T-helper 1 cell treated with Interleukin-12 subunit alpha and Interleukin-12 subunit beta and Interleukin-4 antibody, amounts not matched to agents 30 ng/mL and 1 ng/mL, for 36 hours (primary cell): Measurements from ENCODE around the gene ALG2. TPM values are rescaled to one million over a fixed set of nuclear protein-coding genes. Genes with fewer than 3 reads are reported as not detected.

ENCODE experiments used
- intact Hi-C: fragments of 100-400 bp; cut with micrococcal nuclease; formaldehyde crosslinking; loops from one replicate; pipeline ENCODE4 v1.15.1; 2024
- total RNA-seq: library from RNA; stranded (reverse); gene quantifications from 2 replicates; pipeline ENCODE4 v1.2.3, GENCODE V29; 2022

Gene ALG2
- total RNA-seq, 1 donor from 2014 or later, result 37.4 TPM

DNA sequence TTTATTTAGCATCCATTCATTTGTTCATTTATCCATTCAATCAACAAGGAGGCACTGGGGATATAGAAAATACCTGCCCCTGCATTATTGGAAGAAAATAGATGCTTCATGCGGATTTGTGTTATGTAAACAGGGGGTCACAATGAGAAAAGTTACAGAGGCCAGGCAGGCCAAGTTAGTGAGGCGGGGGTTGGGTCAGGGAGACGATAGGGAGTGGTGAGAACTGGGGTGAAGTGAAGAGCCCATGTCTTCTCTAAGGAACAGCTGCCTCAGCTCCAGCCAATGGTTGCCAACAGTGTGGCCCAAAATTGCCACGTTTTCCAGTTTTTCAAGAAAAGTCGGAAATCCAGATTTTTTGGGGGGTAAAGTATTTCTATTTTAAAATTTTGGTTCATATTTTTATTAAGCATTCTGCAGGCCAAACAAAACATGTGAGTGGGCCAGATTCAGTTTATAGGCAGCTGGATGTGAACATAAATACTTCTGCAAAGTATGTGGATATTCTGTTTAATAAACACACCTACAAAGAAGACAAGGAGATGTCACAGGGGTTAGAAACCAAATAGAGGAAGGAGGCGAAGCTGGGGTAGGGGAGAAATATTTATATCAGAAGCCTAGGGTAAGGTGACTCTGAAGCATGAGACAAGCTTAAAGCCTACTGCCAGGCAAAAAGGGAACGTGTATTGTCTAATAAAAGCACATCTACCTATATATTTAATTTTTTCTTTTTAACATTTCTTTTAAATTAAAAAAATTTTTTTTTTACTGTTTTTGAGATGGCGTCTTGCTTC lies 44.0 kb downstream of the ALG2 start:
- intact Hi-C loops, result no loop called here

DNA sequence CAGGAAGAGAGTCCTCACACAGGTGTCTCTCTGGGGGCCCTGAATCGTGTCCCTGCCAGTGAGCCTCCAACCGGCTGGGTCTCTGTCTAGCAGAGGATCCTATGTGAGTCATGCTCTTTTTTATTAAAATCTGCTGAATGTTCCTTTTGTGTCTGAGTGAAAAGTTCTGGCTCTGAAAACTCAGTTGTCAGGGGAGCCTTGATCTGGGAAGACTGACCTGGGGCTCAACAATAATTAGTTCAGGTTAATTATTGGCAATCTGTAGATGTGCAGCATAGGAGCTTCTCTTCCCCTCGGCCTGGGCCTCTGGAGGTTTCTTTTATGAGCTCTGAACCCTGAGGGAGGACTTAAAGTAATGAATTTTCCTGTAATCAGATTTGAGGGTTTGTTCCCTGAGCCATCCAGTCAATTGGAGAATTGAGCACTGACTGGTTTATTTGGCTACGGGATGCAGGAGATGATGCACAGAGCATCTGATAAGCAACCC lies 45.2 kb downstream of the ALG2 start:
- intact Hi-C loops, result no loop called here

DNA sequence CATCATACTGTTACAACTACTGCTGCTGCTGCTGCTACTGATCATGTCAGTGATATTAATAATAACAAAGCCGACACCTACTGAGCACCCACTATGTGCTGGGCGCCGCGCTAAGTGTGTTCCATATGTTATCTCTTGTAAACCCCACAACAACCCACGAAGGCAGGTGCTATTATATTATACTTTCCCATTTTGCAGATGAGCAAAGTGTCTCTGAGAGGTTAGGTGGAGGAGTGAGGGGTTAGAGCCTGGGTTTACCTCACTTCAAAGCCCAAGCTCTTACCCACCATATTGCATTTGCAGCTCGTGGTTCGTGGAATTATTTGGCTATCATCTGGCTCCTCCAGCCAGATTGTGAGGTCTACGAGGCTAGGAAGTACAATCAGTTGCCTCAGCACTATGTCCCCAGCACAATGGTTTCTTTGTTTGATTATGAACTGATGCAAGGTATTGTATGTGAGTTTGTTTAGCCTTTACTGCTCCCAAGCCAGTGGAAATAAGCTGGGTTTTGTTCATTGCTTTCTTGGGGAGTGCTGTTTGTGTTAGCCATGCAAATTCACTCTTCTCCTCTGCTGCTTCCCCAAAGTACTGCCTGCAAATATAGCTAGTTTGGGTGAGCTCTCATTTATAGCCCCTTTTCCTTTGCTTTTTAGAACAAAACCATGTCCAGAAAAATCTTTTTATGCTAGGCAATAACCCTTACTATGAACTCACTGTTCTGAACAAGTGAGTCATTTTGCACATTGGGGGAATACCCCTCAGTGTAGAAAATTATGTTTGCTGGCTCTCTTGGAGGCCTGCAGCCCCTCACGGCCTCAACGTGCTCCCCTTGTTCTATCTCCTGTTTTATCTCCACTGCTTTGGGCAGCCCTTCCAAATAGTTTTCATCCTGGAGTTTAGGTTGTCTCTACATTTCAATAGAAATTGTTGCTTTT lies 47.9 kb downstream of the ALG2 start:
- intact Hi-C loops, result no loop called here

DNA sequence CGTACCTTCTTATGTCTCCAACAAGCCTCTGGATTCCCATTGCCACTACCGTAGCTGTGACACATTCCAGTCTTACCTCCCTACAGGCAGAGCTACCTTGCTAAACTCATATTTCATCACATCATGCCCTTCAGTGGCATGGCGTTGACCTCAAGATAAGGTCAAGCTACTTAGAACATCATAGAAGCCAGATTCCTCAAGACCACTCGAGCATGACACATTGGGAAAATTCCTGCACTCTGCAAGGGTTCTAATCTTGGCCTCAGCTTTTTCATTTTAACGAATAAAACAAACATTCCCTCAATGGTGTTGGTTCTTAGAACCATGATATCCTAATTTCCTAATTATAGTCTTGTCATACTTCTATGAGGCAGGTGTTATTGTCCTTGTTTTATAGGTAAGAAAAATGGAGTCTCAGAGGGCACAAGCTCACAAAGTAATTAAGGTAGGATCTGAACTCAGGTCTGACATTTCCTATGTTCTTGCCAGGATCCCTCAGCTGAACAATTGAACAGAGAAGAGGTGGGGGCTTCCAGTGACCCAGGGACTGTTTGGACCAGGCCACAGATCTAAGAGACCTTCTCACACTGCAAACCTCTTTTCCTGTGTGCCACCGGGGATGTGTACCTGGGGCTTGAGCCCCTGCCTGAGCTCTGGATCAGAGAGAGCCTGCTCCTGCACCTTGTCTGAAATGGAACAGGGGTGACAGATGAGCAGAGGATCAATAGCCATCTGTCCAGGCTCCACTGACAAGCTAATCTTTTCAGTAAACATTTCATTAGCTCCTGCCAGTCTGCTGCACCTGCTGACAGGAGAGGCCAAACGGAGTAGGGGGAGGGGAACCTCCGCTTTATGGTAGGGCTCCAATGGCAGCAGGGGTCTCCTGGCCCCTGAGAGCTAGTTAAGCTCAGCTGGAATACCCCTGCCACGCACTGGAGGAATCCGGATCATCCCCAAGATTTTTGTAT lies 49.3 kb downstream of the ALG2 start:
- intact Hi-C loops, result no loop called here

DNA sequence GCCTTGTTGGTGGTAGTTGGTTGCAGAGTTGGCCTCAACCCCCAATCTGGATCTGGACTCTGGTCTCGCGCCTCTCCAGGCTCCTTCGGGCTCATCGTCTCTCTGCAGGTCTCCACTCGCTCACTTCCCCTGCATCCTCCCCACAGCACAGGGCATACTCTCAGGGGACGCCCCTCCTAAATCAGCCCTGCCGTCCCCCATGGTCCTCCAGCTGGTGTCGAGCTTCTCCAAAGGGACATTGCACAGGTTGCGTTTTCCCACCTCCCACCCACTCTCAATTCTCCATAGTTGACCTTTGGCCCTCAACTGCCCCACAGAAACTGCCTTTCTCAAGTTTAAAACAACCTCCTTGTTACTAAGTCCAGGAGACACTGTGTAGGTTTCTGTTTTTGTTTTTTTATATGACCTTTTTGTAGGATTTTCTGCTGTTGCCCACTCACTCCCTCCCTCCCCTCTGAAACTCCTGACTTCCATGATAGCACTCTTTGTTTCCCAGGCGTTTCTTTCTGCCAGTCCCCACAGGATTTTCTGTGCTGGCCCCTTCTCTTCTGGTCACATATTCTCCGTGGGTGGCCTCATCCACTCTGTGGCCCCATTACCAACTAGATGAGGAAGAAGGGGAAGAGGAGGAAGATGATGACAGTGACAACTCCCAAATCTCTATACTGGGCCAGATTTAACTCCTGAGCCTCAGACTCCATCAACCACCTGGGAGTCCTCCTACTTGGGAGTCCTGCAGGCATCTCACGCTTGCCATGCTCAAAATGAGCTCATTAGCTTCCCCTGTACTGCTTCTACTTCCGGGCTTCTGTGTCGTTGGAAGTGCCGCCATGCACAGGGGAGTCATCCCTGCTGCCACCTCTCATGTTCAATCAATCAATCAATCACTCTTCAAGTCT lies 50.3 kb downstream of the ALG2 start:
- intact Hi-C loops, result no loop called here

DNA sequence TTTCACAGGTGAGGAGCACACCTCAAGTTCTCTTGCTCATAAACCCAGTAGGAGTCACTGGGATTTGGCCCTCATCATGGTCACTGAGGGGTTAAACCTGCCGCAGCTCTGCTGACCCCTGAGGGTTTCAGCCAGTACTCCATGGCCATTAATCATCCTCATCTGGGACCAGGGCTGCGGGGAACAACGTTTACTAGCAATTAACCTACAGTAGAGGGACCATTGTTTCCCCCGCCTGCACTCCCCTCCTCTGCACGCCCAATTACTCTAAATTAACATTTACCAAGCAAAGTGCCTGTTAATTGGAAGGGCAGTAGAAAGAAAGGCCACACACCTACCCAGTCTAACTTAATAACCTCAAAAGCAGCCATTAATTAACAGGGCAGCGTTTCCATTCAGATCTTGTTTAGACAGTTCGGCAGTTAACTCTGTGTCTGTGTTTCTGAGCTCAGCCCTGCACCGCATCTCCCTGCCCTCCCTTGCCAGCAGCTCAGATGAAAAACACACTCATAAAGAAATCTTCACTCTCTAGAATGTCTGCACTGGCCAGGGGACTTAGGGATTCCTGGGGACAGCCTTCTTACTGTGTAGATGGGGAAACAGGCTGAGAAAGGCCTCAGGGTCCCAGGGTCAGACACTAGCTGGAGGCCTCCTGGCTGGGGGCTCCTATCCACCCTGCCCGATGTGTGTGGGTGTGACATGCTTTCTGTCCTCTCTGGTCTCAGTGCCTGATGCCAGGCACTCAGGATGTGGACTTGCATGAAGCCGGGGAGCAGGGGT lies 51.6 kb downstream of the ALG2 start:
- intact Hi-C loops, result no loop called here

DNA sequence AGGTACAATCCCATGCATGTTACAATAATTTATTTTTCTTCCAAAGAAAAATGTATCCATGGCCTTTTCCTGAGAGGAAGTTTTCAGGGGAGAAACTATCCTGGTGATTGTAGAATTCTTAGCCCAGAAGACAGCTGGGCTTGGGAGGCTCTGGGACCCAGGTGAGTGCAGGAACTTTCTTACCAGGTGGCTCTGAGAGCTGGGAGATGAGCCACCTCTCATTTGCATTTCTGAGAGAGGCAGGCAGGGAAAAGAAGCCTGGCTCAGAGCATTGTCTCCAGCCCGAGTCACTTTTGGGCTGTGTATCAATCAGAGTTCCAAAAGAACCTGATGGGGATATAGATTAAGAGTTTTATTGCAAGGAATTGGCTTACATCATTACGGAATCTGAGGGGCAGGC lies 52.7 kb downstream of the ALG2 start:
- intact Hi-C loops, result no loop called here

DNA sequence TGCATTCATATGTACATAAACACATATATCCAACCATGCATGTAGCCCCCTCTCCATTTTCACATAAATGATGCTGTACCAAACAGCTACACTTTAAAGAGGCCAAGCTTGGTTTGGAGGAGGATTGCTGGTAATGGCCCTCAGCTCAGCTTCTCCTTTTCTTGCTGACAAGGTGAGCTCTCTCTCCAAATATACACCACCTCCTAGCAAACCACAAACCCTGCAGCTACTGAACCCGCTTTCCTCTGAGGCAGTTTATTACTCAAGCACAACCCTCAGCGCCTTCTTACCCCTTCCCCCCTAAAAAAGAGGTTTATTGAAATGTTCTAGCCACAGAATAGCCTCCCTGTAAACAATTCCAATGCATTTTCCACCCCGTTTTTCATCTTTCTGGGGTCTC lies 54.0 kb downstream of the ALG2 start:
- intact Hi-C loops, result loop anchor here (2.0 kb wide), 1 partner anchor 1427 kb away; no protein-coding TSS in a partner anchor

DNA sequence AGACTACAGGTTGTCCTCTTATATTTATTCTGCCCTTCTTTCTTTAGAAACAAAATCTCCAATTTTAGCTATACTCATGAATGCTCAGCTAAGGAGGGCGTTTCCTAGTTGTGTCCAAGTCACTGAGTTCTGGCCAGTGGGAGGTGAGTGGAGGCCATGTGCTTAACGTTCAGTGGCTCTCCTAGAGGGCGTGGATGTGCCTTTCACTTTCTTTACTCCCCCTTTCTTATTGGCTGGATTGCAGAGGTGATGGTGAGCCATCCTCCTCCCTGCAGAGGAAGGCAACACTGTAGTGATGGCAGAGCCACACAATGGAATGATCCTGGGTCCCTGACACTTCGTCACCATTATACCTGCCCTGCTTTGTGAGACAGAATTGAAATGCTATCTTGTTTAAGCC lies 54.6 kb downstream of the ALG2 start:
- intact Hi-C loops, result loop anchor here (2.0 kb wide), 1 partner anchor 1428 kb away; no protein-coding TSS in a partner anchor

Other genes with a start within 250 kb of the ALG2 start
- gene TGFBR1, start 116.8 kb downstream of the ALG2 start, total RNA-seq, result 116 and 118 TPM in 2 replicates
- 182 and 189 TPM in 2 replicates for gene SEC61B, start 340 bp upstream of the ALG2 start, total RNA-seq